ENCODE measurements around the gene CORIN. TPM values are rescaled to one million over a fixed set of nuclear protein-coding genes. Genes with fewer than 3 reads are reported as not detected.

The CORIN gene
- total and polyA plus RNA-seq, 2 donors (not counting 1 experiment from before 2014, with no cell fraction given): 0.25 TPM; not detected in 1

- H3K9me3 Mint-ChIP-seq (ENCODE audit: insufficient read depth): no peaks in the 10 kb centered on the region
- no peak overlapping the region for H2AFZ ChIP-seq (ENCODE audit: insufficient read depth, low read depth, low read length, poor library complexity, severe bottlenecking)
- no peaks in the 10 kb centered on the region for H3K4me1 Mint-ChIP-seq
- no peaks in the 10 kb centered on the region for H3K36me3 ChIP-seq (replicated peaks in 1 of 2; ENCODE audit: control extremely low read depth in 1 of 2, control insufficient read depth in 1 of 2, extremely low read depth in 1 of 2, insufficient read depth in 2 of 2, low read length in 1 of 2)
- POLR2A ChIA-PET: no interaction called here
- ATAC-seq (ENCODE audit: low read depth) (no peak), DNase-seq (no peak)
- no CpG with 5 or more reads among the region's 2 CpGs for WGBS (ENCODE audit: insufficient coverage)
- no peaks in the 10 kb centered on the region for H3K4me1 ChIP-seq (ENCODE audit: control insufficient read depth in 2 of 2, insufficient read depth in 2 of 2, low read length in 2 of 2)
- no peaks in the 10 kb centered on the region for H4K20me1 ChIP-seq (ENCODE audit: control insufficient read depth, insufficient read depth, low read length, poor library complexity, severe bottlenecking)
- intact Hi-C loops (cut with micrococcal nuclease): no loop called here
- peaks cover 0 to 10% (median 0%) of the 10 kb centered on the region in 4 experiments for H3K27me3 ChIP-seq (replicated peaks in 1 of 4; ENCODE audit: control extremely low read depth in 1 of 4, control insufficient read depth in 3 of 4, insufficient read depth in 4 of 4, low read length in 3 of 4)
- peaks cover 27% of the 10 kb centered on the region for H3K27me3 Mint-ChIP-seq
- H3K27ac Mint-ChIP-seq: no peak overlapping the region
- no peak overlapping the region for H3K4me2 ChIP-seq (replicated peaks; ENCODE audit: low read depth, low read length, poor library complexity, severe bottlenecking)
- no peak overlapping the region for H3K9ac ChIP-seq (ENCODE audit: low read length)
- H3K4me3 ChIP-seq (ENCODE audit: control extremely low read depth in 1 of 5, extremely low read depth in 1 of 5, insufficient read depth in 1 of 5, low read depth in 2 of 5, low read length in 4 of 5): no peak overlapping the region
- TF ChIP-seq CTCF (IDR thresholded peaks at IDR 0.05) (no peak), EZH2 (IDR thresholded peaks at IDR 0.05; ENCODE audit: borderline replicate concordance, insufficient read depth, low read depth, low read length, poor library complexity, severe bottlenecking) (no peak)
- H3K4me3 Mint-ChIP-seq: no peak overlapping the region
- H3K27ac ChIP-seq (ENCODE audit: low read length in 2 of 2): no peak overlapping the region
- H3K9me3 ChIP-seq (ENCODE audit: control extremely low read depth in 1 of 3, control insufficient read depth in 2 of 3, insufficient read depth in 1 of 3, low read length in 2 of 3): no peaks in the 10 kb centered on the region
- H3K79me2 ChIP-seq (ENCODE audit: control insufficient read depth, insufficient read depth, low read length): no peaks in the 10 kb centered on the region
- CTCF ChIA-PET: no interaction called here
Observed at GRCh38 chr4:47714269-47714668, 123.6 kb downstream of the CORIN start.

- Histone ChIP-seq H2AFZ (ENCODE audit: insufficient read depth, low read depth, low read length, poor library complexity, severe bottlenecking) (no peak overlapping the region), H3K9me3 (ENCODE audit: control extremely low read depth in 1 of 3, control insufficient read depth in 2 of 3, insufficient read depth in 1 of 3, low read length in 2 of 3) (no peaks in the 10 kb centered on the region), H3K4me2 (replicated peaks; ENCODE audit: low read depth, low read length, poor library complexity, severe bottlenecking) (no peak overlapping the region), H4K20me1 (ENCODE audit: control insufficient read depth, insufficient read depth, low read length, poor library complexity, severe bottlenecking) (no peaks in the 10 kb centered on the region), H3K4me3 (ENCODE audit: control extremely low read depth in 1 of 5, extremely low read depth in 1 of 5, insufficient read depth in 1 of 5, low read depth in 2 of 5, low read length in 4 of 5) (no peak overlapping the region), H3K9ac (ENCODE audit: low read length) (no peak overlapping the region), H3K27me3 (replicated peaks in 1 of 4; ENCODE audit: control extremely low read depth in 1 of 4, control insufficient read depth in 3 of 4, insufficient read depth in 4 of 4, low read length in 3 of 4) (peaks cover 0 to 10% (median 0%) of the 10 kb centered on the region in 4 experiments), H3K36me3 (replicated peaks in 1 of 2; ENCODE audit: control extremely low read depth in 1 of 2, control insufficient read depth in 1 of 2, extremely low read depth in 1 of 2, insufficient read depth in 2 of 2, low read length in 1 of 2) (no peaks in the 10 kb centered on the region), H3K79me2 (ENCODE audit: control insufficient read depth, insufficient read depth, low read length) (no peaks in the 10 kb centered on the region), H3K4me1 (ENCODE audit: control insufficient read depth in 2 of 2, insufficient read depth in 2 of 2, low read length in 2 of 2) (no peaks in the 10 kb centered on the region), H3K27ac (ENCODE audit: low read length in 2 of 2) (no peak overlapping the region)
- Mint-ChIP-seq H3K27ac (no peak overlapping the region), H3K9me3 (ENCODE audit: insufficient read depth) (no peaks in the 10 kb centered on the region), H3K4me3 (no peak overlapping the region), H3K4me1 (no peaks in the 10 kb centered on the region), H3K27me3 (peaks cover 32% of the 10 kb centered on the region)
- TF ChIP-seq CTCF (IDR thresholded peaks at IDR 0.05) (no peak), EZH2 (IDR thresholded peaks at IDR 0.05; ENCODE audit: borderline replicate concordance, insufficient read depth, low read depth, low read length, poor library complexity, severe bottlenecking) (no peak)
- DNase-seq: no peak
- no peak for ATAC-seq (ENCODE audit: low read depth)
- ChIA-PET CTCF (no interaction called here), POLR2A (no interaction called here)
- intact Hi-C loops (cut with micrococcal nuclease): no loop called here
- WGBS (ENCODE audit: insufficient coverage): 96% methylated on average over 5 of the region's 6 CpGs
Observed at GRCh38 chr4:47713129-47713834, 124.6 kb downstream of the CORIN start.

Data from B cell (primary cell).